ENCODE data around the gene WASL. TPM values are rescaled to one million over a fixed set of nuclear protein-coding genes. Genes with fewer than 3 reads are reported as not detected.

The WASL gene
- total and polyA plus RNA-seq, 2 of the 13 experiments (the other 11 are each of a cell fraction or from before 2014, with no cell fraction given) = 7.9 to 12.8 TPM

DNA sequence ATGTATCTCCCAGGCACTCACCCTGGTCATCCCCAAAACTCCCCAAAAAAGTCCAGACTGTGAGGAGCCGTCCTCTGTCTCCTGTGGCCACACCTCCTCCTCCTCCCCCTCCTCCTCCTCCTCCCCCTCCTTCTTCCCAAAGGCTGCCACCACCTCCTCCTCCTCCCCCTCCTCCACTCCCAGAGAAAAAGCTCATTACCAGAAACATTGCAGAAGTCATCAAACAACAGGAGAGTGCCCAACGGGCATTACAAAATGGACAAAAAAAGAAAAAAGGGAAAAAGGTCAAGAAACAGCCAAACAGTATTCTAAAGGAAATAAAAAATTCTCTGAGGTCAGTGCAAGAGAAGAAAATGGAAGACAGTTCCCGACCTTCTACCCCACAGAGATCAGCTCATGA is 86.0 kb downstream of the WASL start:
- Histone ChIP-seq H3K27ac (ENCODE audit: extremely low read length, insufficient read depth, low read length) (no peak overlapping the region), H3K9ac (ENCODE audit: insufficient read depth, low read depth, low read length) (no peak overlapping the region), H3K27me3 (ENCODE audit: control insufficient read depth in 1 of 2, insufficient read depth in 2 of 2, low read length in 2 of 2) (no peaks in the 10 kb centered on the region; a peak in 1 of 5 replicates), H3K4me2 (ENCODE audit: low read depth, low read length) (no peak overlapping the region), H3K4me3 (replicated peaks in 1 of 3; ENCODE audit: insufficient read depth in 1 of 3, low read depth in 2 of 3, low read length in 3 of 3) (no peak overlapping the region), H3K9me3 (ENCODE audit: low read length) (no peaks in the 10 kb centered on the region), H3K36me3 (replicated peaks in 1 of 2; ENCODE audit: control insufficient read depth in 1 of 2, insufficient read depth in 2 of 2, low read length in 2 of 2) (no peaks in the 10 kb centered on the region), H2AFZ (ENCODE audit: low read length) (no peak overlapping the region), H4K20me1 (ENCODE audit: insufficient read depth, low read length) (no peaks in the 10 kb centered on the region), H3K79me2 (ENCODE audit: insufficient read depth, low read length) (no peaks in the 10 kb centered on the region), H3K4me1 (ENCODE audit: insufficient read depth, low read length) (no peaks in the 10 kb centered on the region)
- TF ChIP-seq SNAI1 (CRISPR knock-in tag; IDR thresholded peaks at IDR 0.05; ENCODE audit: borderline replicate concordance) = no peak
- no peak for TF ChIP-seq CBX2 (IDR thresholded peaks at IDR 0.05; ENCODE audit: low read depth, low read length)
- TF ChIP-seq CBX2 (CRISPR knock-in tag; IDR thresholded peaks at IDR 0.05; ENCODE audit: low read depth) = no peak
- TF ChIP-seq ZNF292 (CRISPR knock-in tag; IDR thresholded peaks at IDR 0.05; ENCODE audit: borderline replicate concordance, low read depth) = no peak
- TF ChIP-seq ZNF501 (CRISPR knock-in tag; IDR thresholded peaks at IDR 0.05) = no peak
- TF ChIP-seq KDM1A (CRISPR knock-in tag; IDR thresholded peaks at IDR 0.05) = no peak
- TF ChIP-seq ZBTB7A (CRISPR knock-in tag; IDR thresholded peaks at IDR 0.05) = no peak
- no peak for TF ChIP-seq ZNF546 (CRISPR knock-in tag; conservative IDR thresholded peaks at IDR 0.05)
- TF ChIP-seq NFRKB (IDR thresholded peaks at IDR 0.05) = no peak
- no peak for TF ChIP-seq YEATS2 (CRISPR knock-in tag; IDR thresholded peaks at IDR 0.05; ENCODE audit: borderline replicate concordance)
- TF ChIP-seq, protein P1, sequence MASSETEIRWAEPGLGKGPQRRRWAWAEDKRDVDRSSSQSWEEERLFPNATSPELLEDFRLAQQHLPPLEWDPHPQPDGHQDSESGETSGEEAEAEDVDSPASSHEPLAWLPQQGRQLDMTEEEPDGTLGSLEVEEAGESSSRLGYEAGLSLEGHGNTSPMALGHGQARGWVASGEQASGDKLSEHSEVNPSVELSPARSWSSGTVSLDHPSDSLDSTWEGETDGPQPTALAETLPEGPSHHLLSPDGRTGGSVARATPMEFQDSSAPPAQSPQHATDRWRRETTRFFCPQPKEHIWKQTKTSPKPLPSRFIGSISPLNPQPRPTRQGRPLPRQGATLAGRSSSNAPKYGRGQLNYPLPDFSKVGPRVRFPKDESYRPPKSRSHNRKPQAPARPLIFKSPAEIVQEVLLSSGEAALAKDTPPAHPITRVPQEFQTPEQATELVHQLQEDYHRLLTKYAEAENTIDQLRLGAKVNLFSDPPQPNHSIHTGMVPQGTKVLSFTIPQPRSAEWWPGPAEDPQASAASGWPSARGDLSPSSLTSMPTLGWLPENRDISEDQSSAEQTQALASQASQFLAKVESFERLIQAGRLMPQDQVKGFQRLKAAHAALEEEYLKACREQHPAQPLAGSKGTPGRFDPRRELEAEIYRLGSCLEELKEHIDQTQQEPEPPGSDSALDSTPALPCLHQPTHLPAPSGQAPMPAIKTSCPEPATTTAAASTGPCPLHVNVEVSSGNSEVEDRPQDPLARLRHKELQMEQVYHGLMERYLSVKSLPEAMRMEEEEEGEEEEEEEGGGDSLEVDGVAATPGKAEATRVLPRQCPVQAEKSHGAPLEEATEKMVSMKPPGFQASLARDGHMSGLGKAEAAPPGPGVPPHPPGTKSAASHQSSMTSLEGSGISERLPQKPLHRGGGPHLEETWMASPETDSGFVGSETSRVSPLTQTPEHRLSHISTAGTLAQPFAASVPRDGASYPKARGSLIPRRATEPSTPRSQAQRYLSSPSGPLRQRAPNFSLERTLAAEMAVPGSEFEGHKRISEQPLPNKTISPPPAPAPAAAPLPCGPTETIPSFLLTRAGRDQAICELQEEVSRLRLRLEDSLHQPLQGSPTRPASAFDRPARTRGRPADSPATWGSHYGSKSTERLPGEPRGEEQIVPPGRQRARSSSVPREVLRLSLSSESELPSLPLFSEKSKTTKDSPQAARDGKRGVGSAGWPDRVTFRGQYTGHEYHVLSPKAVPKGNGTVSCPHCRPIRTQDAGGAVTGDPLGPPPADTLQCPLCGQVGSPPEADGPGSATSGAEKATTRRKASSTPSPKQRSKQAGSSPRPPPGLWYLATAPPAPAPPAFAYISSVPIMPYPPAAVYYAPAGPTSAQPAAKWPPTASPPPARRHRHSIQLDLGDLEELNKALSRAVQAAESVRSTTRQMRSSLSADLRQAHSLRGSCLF (CRISPR knock-in tag; IDR thresholded peaks at IDR 0.05; ENCODE audit: borderline replicate concordance) = no peak
- TF ChIP-seq ZMYM2 (CRISPR knock-in tag; IDR thresholded peaks at IDR 0.05) = no peak
- TF ChIP-seq ZNF761 (CRISPR knock-in tag; conservative IDR thresholded peaks at IDR 0.05) = no peak
- no peak for TF ChIP-seq ZNF329 (CRISPR knock-in tag; IDR thresholded peaks at IDR 0.05; ENCODE audit: low read depth)
- TF ChIP-seq ZNF564 (CRISPR knock-in tag; IDR thresholded peaks at IDR 0.05) = no peak
- TF ChIP-seq TEAD3 (CRISPR knock-in tag; optimal IDR thresholded peaks at IDR 0.05; ENCODE audit: borderline replicate concordance) = no peak
- no peak for TF ChIP-seq ZNF75D (CRISPR knock-in tag; IDR thresholded peaks at IDR 0.05; ENCODE audit: borderline replicate concordance)
- TF ChIP-seq, protein P2, sequence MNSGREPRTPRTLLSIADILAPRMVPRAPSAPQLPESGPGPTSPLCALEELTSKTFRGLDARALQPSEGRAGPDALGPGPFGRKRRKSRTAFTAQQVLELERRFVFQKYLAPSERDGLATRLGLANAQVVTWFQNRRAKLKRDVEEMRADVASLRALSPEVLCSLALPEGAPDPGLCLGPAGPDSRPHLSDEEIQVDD (CRISPR knock-in tag; IDR thresholded peaks at IDR 0.05; ENCODE audit: borderline replicate concordance) = no peak
- 4% methylated on average over 3 of the region's 3 CpGs for WGBS (ENCODE audit: low lambda C conversion rate)
- no peak for FAIRE-seq
- ChIA-PET POLR2A (no interaction called here), CTCF (ENCODE audit: low intra/inter-chr PET ratio, low total read pairs) (no interaction called here)
- in situ Hi-C loops (cut with HindIII; ENCODE audit: extremely low pct_ligation_motif_present, low pct_unique_long_range_greater_than_20kb) = no loop called here
- no peak for DNase-seq (ENCODE audit: low spot score)
- no TSS peak for BruUV-seq (replicated peaks)
- ATAC-seq = no peak
- intact Hi-C loops (cut with micrococcal nuclease; ENCODE audit: unreplicated experiment) = no loop called here
